HG03095 (cell line): ENCODE measurements around the gene RNF166.

Experiments
- ATAC-seq: cut with Tn5 transposase; IDR thresholded peaks from one replicate; pipeline ENCODE4 v1.9.1; 2021; ENCODE audit warnings: moderate library complexity; ENCODE audit not compliant: unreplicated experiment

RNF166 gene, protein sequence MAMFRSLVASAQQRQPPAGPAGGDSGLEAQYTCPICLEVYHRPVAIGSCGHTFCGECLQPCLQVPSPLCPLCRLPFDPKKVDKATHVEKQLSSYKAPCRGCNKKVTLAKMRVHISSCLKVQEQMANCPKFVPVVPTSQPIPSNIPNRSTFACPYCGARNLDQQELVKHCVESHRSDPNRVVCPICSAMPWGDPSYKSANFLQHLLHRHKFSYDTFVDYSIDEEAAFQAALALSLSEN

DNA sequence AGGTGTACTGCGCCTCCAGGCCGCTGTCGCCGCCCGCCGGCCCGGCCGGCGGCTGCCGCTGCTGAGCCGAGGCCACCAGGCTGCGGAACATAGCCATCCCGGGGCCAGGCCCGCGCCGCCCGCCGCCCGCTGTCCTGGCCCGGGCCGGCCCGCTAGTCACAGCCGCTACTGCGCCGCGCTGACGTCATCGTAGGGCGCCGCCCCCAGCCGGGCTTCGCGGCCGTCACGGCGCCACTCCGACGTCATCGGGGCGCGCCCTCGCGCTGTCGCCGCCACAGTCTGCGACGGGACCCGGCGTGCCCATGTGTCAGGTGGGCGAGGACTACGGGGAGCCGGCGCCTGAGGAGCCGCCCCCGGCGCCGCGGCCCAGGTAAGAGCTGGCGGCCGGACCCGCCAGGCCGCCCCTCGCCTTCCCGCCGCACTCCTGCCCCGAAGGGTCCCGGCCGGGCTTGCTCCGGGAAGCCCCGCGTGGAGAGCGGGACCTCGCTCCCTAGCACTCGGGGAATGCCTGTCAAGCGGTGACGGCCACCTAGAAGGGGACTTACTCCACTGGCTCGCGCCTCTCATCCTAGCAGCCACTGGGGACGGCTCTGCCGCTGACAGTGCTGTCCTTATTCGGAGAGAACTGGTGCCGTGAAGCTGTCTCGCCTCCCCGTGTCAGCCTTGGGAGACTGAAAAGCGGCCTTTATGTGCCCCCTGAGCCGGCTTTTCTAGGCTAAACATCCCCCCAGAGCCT lies at the start of gene RNF166, which contains the start of gene CTU2:
RNF166 (minus strand) TSS at position 180 of the 736 bp plus-strand sequence; CDS start at position 97, 83 bp downstream.
CTU2 (plus strand) TSS at position 275 of the 736 bp plus-strand sequence; CDS start at position 303, 28 bp downstream.
- ATAC-seq, result peak; percentile 51

DNA sequence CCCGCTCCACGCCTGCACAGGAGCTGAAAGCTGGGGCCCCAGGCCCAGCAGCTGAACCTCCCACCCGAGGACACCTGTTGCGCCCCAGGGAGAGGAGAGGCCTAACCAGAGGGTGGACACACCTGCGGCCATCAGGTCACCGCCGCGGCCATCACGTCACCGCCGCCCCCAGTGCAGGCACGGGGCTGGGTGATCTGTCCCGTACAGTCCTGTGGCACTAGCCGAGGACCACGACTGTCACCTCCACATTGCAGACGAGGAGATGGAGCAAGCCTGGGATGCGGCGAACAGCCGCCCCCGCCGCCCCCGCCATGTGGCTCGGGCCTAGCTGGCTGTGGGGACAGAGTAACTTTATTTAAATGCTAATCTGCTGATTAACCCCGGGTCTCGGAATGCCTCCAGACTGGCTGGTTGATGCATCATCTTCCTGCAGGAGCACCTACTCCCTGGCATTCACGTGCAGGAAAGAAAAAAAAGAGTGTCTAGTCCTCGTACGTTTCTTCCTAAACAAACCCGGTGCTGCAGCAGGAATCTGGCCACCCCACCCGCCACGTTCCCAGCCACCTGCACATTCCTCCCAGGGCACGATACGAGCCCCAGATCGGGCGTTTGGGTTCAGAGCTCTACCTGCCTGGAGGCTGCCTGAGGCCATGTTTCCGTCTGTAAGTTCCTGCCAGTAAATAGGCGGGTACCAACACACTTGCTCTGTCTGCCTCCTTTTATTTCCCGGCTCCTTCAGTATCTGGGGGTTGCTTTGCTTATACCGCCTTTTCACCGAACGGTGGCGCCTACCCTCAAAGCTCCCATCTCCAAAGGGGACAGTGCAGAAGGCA lies 48.9 kb upstream of the RNF166 start:
- ATAC-seq, result no peak

DNA sequence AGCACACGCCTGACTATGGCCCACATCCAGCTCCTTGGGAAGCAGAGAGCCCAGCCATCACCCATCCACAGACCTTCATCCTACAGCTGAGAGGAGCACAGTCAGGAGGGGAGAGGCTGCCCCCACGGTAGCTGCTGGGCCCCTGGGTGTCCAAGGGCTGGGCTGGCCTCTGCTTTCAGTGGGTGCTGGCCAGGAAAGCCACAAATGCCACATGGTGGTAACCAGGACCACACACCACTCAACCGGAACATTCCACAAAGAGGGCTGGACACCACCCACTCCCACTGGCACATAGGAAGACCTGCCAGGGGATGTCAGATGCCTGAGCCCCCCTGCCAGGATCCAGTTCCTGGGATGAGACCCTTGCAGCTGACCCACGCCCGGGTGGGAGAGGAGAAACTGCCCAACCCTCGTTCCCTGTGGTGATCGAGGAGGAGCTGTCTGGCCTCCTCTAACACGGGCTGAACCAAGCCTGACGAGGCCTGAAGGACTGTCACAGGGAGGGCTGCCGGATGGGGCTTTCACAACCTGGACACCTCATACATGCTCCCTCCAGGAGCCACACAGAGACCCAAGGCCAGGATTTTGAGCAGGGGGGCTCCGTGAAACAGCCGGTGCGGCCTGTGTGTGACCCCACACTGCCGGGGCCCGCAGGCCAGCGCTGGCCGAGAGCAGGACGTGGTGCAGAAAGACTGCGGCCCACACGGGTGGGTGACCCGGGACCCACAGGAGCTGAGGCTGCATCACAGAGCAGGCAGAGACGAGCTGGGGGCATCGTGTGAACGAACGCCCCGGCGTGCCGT lies 48.1 kb upstream of the RNF166 start:
- ATAC-seq, result no peak

- no peak for ATAC-seq
Measured at GRCh38 chr16:88753602-88754001, 47.4 kb upstream of the RNF166 start.

DNA sequence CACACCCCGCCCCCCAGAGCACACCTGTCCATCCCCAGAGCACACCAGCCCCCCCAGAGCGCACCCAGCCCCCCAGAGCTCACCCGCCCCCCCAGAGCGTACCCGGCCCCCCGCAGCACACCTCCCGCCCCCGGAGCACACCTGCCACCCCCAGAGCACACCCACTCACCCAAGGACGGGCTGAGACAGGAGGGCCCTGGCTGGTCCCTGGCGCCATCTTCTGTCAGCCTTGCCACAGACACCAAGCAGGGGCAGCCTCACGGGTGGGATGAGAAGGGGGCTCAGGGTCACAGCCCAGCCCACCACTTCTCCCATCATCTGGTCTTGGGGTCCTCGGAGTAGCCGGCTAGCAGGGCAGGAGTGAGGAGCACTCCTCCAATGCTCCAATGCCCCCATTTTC lies 47.0 kb upstream of the RNF166 start:
- no peak for ATAC-seq

DNA sequence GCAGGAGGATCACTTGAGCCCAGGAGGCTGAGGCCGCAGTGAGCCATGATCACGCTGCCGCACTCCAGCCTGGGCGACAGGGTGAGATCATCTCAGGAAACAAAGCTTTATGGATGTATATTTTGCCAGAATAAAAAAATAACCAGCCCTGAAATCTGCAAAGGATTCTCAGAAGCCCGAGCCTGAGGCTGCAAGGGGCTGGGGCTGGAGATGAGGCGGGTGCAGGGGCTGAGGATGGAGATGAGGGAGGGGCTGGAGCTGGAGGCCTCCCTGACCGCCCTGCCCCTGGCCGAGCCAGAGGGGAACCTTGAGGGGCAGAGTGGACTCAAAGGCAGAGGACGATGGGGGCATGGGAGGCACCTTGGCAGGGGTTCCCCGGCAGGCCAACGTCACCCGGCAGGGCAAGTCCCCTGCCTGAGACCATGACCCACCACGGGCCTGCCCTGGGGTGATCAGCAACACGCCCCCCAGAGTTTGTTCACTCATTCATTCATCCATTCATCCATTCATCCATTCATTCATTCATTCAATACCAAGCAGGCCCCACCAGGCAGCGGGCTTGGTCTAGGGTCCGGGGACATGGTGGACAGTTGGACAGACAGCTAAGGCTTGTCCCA lies 46.3 kb upstream of the RNF166 start:
- no peak for ATAC-seq

DNA sequence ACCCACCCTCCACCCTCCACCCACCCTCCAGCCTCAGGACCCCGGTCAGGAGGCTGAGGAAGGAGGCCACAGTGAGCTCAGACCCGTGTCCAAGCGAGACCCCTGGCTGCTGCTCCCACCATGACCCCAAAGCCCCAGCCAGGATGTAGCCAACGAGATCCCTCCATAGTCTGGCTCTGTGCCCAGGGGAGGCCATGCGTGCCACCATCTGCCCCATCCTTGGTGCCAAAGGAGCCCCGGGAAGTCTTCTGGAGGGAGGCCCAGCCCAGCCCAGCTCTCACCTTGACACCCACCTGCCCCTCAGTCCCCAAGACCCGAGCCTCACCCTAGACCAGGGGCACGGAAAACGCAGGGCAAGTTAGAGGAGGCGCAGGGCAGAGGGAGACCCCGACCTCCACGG lies 44.6 kb upstream of the RNF166 start:
- no peak for ATAC-seq

GRCh38 chr16:88749358-88749757 lies 43.1 kb upstream of the RNF166 start:
- no peak for ATAC-seq

GRCh38 chr16:88748364-88748763 lies 42.2 kb upstream of the RNF166 start:
- no peak for ATAC-seq

DNA sequence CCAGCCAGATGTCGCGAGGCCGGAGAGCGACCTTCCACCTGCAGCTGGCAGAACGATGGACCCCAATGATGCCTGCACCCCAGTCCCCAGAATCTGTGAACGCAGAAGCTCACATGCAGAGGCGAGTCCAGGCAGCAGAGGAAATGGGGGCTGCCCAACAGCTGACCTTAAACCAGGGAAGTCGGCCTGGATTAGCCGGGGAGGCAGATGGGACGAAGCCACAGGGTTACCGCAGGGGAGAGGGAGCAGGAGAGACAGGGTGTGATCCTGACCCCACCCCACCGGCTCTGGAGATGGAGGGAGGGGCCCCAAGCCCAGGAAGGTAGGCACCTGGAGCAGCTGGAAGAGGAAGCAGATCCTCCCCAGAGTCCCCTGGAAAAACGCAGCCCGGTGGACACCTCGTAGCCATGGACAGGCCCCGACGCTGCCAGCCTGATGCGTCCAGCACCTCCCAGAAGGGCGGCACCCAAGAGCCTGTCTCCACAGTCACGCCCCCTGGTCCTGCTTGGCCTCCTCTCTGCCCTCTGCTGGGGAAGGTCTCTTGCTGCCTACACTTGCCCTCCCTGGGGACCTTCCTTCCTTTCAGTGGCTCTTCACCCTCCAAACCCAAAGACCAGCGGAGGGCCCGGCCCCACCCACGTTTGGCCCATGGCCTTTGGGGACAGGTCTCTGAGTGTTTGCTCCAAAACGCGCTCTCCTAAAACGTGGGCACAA lies 41.5 kb upstream of the RNF166 start:
- ATAC-seq, result no peak

DNA sequence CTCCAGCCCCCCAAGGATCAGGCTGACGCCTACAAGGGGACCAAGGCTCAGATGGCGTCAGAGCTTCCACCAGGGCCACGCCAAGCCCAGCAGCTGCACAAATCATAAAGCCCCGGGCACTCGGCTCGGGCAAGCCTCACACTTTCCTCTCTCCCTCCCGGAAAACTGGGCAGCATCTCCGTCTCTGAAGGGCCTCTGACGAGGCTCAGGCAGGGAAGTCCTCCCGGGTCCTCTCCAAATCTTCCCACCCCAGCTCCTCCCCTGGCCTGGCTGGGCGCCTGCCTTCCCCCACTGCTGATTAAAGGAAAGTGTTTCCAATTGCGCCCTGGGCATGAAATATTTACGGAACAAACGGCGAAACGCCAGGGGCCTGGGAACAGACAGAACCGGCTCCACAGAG lies 40.3 kb upstream of the RNF166 start:
- no peak for ATAC-seq

GRCh38 chr16:88744577-88745521 lies 38.6 kb upstream of the RNF166 start:
- no peak for ATAC-seq

DNA sequence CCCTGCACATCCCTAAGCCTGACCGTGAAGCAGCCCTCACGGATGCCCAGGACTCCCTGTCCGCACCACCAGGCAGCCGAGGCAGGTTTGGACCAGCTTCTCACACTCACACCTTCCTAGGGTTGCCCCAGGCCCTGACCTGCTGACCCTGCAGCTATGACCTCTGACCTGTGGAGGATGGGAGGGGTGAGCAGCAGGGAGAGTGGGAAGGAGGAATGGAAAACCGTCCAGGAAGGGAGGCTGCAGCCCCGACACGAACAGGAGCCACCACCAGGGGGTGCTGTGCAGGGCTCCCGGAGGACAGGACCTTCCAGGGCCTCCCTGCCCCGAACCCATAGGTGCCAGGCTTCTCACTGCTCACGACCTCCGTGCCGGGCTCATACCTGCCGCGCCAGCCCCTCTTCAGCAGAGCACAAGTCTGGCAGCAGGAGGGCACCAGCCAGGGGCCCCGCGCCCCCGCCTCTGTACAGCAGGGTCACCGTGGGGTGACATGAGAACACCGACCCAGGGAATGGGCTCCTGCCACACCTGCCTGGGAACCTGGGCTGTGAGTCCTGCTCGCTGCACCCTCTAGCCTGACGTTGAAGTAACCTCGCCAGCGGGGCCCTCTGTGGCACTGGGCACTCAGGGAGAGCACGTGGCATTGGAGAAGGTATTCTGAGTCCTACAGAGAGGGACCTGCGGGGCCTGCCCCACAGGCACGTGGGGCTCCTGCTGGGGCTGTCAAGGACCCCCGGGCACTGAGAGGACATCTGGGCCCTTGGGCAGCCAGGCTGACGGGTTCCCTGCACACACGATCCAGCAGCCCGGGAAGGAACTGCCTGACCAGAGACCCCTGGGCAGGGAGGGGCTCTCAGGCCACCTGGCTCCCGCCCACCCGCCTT lies 37.7 kb upstream of the RNF166 start:
- no peak for ATAC-seq

GRCh38 chr16:88742896-88743605 lies 36.8 kb upstream of the RNF166 start:
- no peak for ATAC-seq

DNA sequence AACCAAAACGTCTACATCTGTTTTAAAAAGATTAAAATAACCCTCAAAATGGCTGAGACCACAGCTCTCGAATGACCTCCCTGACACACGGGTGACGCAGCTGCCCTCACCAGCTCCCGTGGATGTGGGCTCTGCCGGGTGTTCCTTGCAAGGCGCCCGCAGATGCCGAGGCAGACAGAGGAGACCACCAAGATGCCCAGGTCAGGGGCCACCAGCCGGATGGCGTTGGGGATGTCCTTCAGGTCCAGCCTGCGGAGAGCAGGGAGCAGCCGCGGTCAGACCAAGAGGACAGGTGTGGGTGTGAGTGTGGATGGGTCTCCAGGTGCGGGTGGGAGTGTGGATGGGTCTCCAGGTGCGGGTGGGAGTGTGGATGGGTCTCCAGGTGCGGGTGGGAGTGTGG lies 35.2 kb upstream of the RNF166 start:
- no peak for ATAC-seq

- ATAC-seq, result no peak
Measured at GRCh38 chr16:88740727-88741055, 34.5 kb upstream of the RNF166 start.
